ENCODE data around the gene SAMD1. TPM values are rescaled to one million over a fixed set of nuclear protein-coding genes. Genes with fewer than 3 reads are reported as not detected.

Gene SAMD1
- polyA plus RNA-seq, 1 experiment, result 9.2 TPM

DNA sequence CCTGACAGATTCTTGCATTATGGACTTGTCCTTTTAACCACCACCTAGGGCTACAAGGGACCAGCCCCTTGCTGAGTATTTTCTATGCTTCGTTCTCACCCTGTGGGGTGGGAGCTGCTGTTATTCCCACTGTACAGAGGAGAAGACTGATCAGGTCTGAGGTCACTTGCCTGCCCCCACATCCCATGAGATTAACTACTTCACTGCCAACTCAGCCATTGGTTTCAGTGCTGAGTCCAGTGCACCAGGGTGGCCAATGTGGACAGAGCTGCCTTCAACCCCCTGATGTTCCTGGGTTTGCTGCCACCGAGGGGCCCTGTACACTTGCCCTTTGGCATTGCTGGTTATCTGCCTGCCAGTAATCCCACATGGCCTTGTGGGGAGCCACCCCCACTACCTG, 20.1 kb upstream of the SAMD1 start:
- no peak for DNase-seq (ENCODE audit: low read depth)
- ChIA-PET CTCF (interaction anchor here (1.0 to 1.2 kb wide), 2 partner anchors 19 to 26 kb away, joined by 3 read pairs; no protein-coding TSS in a partner anchor), POLR2A (no interaction called here)
- Histone ChIP-seq H3K36me3 (ENCODE audit: control insufficient read depth, insufficient read depth, low read length) (peaks cover 5% of the 10 kb centered on the region; the same call in 1 of the 2 replicates), H3K4me3 (ENCODE audit: low read depth, low read length) (no peak overlapping the region), H3K27me3 (ENCODE audit: control insufficient read depth, insufficient read depth, low read length) (no peaks in the 10 kb centered on the region)
- TF ChIP-seq, protein P1, sequence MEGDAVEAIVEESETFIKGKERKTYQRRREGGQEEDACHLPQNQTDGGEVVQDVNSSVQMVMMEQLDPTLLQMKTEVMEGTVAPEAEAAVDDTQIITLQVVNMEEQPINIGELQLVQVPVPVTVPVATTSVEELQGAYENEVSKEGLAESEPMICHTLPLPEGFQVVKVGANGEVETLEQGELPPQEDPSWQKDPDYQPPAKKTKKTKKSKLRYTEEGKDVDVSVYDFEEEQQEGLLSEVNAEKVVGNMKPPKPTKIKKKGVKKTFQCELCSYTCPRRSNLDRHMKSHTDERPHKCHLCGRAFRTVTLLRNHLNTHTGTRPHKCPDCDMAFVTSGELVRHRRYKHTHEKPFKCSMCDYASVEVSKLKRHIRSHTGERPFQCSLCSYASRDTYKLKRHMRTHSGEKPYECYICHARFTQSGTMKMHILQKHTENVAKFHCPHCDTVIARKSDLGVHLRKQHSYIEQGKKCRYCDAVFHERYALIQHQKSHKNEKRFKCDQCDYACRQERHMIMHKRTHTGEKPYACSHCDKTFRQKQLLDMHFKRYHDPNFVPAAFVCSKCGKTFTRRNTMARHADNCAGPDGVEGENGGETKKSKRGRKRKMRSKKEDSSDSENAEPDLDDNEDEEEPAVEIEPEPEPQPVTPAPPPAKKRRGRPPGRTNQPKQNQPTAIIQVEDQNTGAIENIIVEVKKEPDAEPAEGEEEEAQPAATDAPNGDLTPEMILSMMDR (IDR thresholded peaks at IDR 0.05; ENCODE audit: insufficient read depth, low read depth, low read length), result no peak

DNA sequence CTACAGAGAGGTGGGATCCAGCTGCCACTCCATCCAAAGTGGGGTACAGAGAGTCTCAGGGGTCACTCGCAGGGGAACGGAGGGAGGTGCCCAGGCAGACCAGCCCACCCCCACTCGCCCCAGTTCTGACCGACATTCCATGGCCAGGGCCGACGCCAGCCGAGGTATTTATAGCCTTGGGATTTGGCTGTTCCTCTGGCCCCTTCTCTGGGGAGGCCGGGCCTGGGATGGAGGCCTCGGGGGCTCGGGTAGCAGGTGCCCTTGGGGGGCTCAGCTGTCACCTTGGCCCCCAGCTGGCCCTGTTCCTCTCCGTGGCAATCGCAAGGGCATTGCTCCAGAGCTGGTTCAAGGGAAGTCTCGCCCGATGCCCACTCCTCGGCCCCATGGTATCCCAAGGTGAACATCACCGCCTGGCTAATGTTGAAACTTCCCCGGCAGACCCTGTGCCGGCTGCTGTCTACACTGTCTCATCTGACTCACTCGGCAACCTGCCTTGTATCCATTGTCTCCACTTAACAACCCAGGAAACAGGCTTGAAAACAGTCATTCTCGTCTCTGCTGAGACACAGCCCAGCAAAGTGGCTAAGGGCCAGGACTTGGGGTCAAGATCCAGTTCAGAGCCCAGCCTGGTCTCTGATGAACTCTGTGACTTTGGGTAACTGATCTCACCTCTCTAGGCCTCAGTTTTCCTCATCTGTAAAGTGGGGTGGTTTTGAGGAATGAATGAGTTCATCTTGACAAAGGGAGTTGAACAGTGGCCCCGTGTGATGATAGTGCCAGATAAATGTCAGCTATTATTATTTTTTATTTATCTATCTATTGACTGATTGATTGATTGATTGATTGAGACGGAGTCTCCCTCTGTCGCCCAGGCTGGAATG, 17.3 kb upstream of the SAMD1 start:
- H3K36me3 ChIP-seq (ENCODE audit: control insufficient read depth, insufficient read depth, low read length), result peaks cover 14% of the 10 kb centered on the region
- CTCF ChIA-PET, result interaction anchor here (1.2 kb wide), 1 partner anchor 9 kb away, joined by 3 read pairs; no protein-coding TSS in a partner anchor
- H3K27me3 ChIP-seq (ENCODE audit: control insufficient read depth, insufficient read depth, low read length), result no peaks in the 10 kb centered on the region
- TF ChIP-seq, protein P1 (IDR thresholded peaks at IDR 0.05; ENCODE audit: insufficient read depth, low read depth, low read length), result no peak
- no peak overlapping the region for H3K4me3 ChIP-seq (ENCODE audit: low read depth, low read length)
- POLR2A ChIA-PET, result no interaction called here
- DNase-seq (ENCODE audit: low read depth), result no peak

DNA sequence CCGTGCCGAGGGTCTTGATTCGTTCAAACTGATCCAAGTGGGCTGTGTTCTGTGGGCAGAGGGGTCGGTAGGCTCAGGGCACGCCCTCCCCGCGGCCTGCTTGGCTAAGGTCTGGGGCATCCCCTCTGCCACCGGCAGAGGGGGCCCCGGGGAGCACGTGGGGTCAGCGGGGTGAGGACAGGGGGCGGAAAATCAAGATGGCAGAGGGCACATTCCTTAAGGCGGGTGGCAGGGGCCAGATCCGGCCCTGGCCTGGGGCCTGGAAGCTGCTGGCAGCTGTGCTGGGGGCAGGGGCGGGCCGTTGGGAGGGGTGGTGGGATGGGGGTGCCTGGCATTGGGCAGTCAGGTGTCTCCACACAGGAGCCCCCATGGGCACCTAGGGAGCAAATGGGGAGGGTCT, 16.3 kb upstream of the SAMD1 start:
- Histone ChIP-seq H3K36me3 (ENCODE audit: control insufficient read depth, insufficient read depth, low read length) (peaks cover 17% of the 10 kb centered on the region), H3K4me3 (ENCODE audit: low read depth, low read length) (no peak overlapping the region), H3K27me3 (ENCODE audit: control insufficient read depth, insufficient read depth, low read length) (no peaks in the 10 kb centered on the region)
- CTCF ChIA-PET, result no interaction called here
- no peak for DNase-seq (ENCODE audit: low read depth)
- TF ChIP-seq, protein P1 (IDR thresholded peaks at IDR 0.05; ENCODE audit: insufficient read depth, low read depth, low read length), result no peak
- POLR2A ChIA-PET, result no interaction called here

DNA sequence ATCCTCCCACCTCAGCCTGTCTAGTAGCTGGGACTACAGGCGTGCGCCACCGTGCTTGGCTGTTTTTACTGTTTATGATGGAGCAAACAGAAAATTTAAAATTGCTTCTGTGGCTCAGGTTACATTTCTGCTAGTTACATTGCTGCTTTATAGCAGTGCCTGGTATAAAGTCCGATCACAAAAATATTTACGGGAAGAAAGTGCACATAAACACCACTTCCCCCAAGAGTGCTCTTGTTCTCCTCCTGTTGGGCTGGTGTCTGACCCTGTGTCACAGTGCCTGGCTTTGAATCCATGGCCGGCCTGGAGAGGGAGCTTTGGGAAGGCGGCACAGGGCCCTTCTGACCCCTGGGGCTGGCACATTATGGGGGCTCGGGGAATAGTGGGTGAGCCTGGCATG, 15.1 kb upstream of the SAMD1 start:
- TF ChIP-seq, protein P1 (IDR thresholded peaks at IDR 0.05; ENCODE audit: insufficient read depth, low read depth, low read length), result no peak
- DNase-seq (ENCODE audit: low read depth), result no peak
- H3K4me3 ChIP-seq (ENCODE audit: low read depth, low read length), result no peak overlapping the region
- H3K27me3 ChIP-seq (ENCODE audit: control insufficient read depth, insufficient read depth, low read length), result no peaks in the 10 kb centered on the region
- POLR2A ChIA-PET, result no interaction called here
- H3K36me3 ChIP-seq (ENCODE audit: control insufficient read depth, insufficient read depth, low read length), result peaks cover 19% of the 10 kb centered on the region
- CTCF ChIA-PET, result interaction anchor here (1.1 to 1.3 kb wide), 3 partner anchors 9 to 31 kb away, joined by 3 to 5 read pairs (median 3); partner anchors contain the start of gene ASF1B

DNA sequence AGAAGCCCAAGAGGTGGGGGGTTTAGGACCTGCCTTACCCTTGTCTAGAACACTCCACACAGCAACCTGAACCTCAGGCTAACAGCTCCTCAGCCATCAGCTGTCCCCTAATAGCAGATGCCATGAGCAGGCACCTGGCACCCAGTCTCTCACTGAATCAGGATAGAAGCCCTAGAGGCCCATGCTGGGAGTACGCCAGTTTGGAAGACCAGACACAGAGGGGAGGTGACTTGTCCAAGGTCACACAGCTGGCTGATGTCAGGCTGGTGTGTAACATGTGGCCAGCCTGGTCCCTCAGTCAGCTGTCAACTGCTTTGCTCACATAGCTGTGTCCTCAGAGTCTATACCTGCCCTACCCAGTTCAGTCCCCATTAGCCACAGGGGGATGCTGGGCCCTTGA, 12.8 kb upstream of the SAMD1 start:
- Histone ChIP-seq H3K27me3 (ENCODE audit: control insufficient read depth, insufficient read depth, low read length) (no peaks in the 10 kb centered on the region), H3K4me3 (ENCODE audit: low read depth, low read length) (no peak overlapping the region), H3K36me3 (ENCODE audit: control insufficient read depth, insufficient read depth, low read length) (peaks cover 21% of the 10 kb centered on the region)
- DNase-seq (ENCODE audit: low read depth), result no peak
- CTCF ChIA-PET, result interaction anchor here (0.6 to 2.0 kb wide), 3 partner anchors 9 to 29 kb away, joined by 3 to 7 read pairs (median 4); a partner anchor contains a TSS
- POLR2A ChIA-PET, result no interaction called here
- TF ChIP-seq, protein P1 (IDR thresholded peaks at IDR 0.05; ENCODE audit: insufficient read depth, low read depth, low read length), result no peak
